ENCODE results near the gene EDC4. TPM values are rescaled to one million over a fixed set of nuclear protein-coding genes. Genes with fewer than 3 reads are reported as not detected.
A peak's percentile ranks its signal among the peaks of the same experiment; 100 is the strongest.

EDC4 gene
- total and polyA plus RNA-seq, 2 of the 13 experiments (the other 11 are each of a cell fraction or from before 2014, with no cell fraction given) = 51.4 to 59.1 TPM

DNA sequence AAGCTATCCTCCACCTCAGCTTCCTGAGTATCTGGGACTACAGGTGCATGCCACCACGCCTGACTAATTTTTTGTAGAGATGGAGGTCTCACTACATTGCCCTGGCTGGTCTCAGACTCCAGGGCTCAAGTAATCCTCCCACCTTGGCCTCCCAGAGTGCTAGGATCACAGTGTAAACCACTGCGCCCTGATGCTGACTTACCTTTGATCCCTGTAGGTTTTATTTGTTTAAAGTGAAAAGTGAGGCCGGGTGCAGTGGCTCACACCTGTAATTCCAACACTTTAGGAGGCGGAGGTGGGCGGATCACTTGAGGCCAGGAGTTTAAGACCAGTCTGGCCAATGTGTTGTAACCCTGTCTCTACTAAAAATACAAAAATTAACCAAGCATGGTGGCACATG, 28.9 kb downstream of the EDC4 start (continued):
- TF ChIP-seq SPEN (CRISPR knock-in tag; IDR thresholded peaks at IDR 0.05; ENCODE audit: low read depth) = no peak
- TF ChIP-seq ZIK1 (CRISPR knock-in tag; IDR thresholded peaks at IDR 0.05; ENCODE audit: borderline replicate concordance, low read depth) = no peak
- TF ChIP-seq MTF1 (CRISPR knock-in tag; IDR thresholded peaks at IDR 0.05) = peak; percentile 30; the same call in 1 of the 2 replicates
- TF ChIP-seq ZNF781 (CRISPR knock-in tag; IDR thresholded peaks at IDR 0.05; ENCODE audit: borderline replicate concordance, not compliant biosample characterization) = no peak
- no peak for TF ChIP-seq RBAK (CRISPR knock-in tag; IDR thresholded peaks at IDR 0.05)
- TF ChIP-seq, protein P1, sequence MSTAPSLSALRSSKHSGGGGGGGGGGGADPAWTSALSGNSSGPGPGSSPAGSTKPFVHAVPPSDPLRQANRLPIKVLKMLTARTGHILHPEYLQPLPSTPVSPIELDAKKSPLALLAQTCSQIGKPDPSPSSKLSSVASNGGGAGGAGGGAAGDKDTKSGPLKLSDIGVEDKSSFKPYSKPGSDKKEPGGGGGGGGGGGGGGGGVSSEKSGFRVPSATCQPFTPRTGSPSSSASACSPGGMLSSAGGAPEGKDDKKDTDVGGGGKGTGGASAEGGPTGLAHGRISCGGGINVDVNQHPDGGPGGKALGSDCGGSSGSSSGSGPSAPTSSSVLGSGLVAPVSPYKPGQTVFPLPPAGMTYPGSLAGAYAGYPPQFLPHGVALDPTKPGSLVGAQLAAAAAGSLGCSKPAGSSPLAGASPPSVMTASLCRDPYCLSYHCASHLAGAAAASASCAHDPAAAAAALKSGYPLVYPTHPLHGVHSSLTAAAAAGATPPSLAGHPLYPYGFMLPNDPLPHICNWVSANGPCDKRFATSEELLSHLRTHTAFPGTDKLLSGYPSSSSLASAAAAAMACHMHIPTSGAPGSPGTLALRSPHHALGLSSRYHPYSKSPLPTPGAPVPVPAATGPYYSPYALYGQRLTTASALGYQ (CRISPR knock-in tag; IDR thresholded peaks at IDR 0.05) = peak; percentile 22; the same call in 1 of the 2 replicates
- TF ChIP-seq, protein P2, sequence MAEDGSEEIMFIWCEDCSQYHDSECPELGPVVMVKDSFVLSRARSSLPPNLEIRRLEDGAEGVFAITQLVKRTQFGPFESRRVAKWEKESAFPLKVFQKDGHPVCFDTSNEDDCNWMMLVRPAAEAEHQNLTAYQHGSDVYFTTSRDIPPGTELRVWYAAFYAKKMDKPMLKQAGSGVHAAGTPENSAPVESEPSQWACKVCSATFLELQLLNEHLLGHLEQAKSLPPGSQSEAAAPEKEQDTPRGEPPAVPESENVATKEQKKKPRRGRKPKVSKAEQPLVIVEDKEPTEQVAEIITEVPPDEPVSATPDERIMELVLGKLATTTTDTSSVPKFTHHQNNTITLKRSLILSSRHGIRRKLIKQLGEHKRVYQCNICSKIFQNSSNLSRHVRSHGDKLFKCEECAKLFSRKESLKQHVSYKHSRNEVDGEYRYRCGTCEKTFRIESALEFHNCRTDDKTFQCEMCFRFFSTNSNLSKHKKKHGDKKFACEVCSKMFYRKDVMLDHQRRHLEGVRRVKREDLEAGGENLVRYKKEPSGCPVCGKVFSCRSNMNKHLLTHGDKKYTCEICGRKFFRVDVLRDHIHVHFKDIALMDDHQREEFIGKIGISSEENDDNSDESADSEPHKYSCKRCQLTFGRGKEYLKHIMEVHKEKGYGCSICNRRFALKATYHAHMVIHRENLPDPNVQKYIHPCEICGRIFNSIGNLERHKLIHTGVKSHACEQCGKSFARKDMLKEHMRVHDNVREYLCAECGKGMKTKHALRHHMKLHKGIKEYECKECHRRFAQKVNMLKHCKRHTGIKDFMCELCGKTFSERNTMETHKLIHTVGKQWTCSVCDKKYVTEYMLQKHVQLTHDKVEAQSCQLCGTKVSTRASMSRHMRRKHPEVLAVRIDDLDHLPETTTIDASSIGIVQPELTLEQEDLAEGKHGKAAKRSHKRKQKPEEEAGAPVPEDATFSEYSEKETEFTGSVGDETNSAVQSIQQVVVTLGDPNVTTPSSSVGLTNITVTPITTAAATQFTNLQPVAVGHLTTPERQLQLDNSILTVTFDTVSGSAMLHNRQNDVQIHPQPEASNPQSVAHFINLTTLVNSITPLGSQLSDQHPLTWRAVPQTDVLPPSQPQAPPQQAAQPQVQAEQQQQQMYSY (CRISPR knock-in tag; IDR thresholded peaks at IDR 0.05) = no peak
- no peak for TF ChIP-seq ZNF235 (CRISPR knock-in tag; IDR thresholded peaks at IDR 0.05; ENCODE audit: borderline replicate concordance)
- TF ChIP-seq ZNF124 (CRISPR knock-in tag; IDR thresholded peaks at IDR 0.05) = no peak
- TF ChIP-seq, protein P3, sequence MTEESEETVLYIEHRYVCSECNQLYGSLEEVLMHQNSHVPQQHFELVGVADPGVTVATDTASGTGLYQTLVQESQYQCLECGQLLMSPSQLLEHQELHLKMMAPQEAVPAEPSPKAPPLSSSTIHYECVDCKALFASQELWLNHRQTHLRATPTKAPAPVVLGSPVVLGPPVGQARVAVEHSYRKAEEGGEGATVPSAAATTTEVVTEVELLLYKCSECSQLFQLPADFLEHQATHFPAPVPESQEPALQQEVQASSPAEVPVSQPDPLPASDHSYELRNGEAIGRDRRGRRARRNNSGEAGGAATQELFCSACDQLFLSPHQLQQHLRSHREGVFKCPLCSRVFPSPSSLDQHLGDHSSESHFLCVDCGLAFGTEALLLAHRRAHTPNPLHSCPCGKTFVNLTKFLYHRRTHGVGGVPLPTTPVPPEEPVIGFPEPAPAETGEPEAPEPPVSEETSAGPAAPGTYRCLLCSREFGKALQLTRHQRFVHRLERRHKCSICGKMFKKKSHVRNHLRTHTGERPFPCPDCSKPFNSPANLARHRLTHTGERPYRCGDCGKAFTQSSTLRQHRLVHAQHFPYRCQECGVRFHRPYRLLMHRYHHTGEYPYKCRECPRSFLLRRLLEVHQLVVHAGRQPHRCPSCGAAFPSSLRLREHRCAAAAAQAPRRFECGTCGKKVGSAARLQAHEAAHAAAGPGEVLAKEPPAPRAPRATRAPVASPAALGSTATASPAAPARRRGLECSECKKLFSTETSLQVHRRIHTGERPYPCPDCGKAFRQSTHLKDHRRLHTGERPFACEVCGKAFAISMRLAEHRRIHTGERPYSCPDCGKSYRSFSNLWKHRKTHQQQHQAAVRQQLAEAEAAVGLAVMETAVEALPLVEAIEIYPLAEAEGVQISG (CRISPR knock-in tag; IDR thresholded peaks at IDR 0.05) = no peak
- no peak for TF ChIP-seq MEIS2 (CRISPR knock-in tag; IDR thresholded peaks at IDR 0.05)
- no peak for TF ChIP-seq ZNF747 (CRISPR knock-in tag; IDR thresholded peaks at IDR 0.05; ENCODE audit: borderline replicate concordance)
- TF ChIP-seq, protein P4, sequence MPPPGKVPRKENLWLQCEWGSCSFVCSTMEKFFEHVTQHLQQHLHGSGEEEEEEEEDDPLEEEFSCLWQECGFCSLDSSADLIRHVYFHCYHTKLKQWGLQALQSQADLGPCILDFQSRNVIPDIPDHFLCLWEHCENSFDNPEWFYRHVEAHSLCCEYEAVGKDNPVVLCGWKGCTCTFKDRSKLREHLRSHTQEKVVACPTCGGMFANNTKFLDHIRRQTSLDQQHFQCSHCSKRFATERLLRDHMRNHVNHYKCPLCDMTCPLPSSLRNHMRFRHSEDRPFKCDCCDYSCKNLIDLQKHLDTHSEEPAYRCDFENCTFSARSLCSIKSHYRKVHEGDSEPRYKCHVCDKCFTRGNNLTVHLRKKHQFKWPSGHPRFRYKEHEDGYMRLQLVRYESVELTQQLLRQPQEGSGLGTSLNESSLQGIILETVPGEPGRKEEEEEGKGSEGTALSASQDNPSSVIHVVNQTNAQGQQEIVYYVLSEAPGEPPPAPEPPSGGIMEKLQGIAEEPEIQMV (CRISPR knock-in tag; IDR thresholded peaks at IDR 0.05; ENCODE audit: low read depth) = 0 out of 2 replicates have a peak, but pooled peaks have one; percentile 12
- TF ChIP-seq, protein P5, sequence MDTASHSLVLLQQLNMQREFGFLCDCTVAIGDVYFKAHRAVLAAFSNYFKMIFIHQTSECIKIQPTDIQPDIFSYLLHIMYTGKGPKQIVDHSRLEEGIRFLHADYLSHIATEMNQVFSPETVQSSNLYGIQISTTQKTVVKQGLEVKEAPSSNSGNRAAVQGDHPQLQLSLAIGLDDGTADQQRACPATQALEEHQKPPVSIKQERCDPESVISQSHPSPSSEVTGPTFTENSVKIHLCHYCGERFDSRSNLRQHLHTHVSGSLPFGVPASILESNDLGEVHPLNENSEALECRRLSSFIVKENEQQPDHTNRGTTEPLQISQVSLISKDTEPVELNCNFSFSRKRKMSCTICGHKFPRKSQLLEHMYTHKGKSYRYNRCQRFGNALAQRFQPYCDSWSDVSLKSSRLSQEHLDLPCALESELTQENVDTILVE (CRISPR knock-in tag; IDR thresholded peaks at IDR 0.05) = no peak
- TF ChIP-seq GTF2F1 (IDR thresholded peaks at IDR 0.05; ENCODE audit: low read length) = no peak
- TF ChIP-seq GATAD2A (CRISPR knock-in tag; IDR thresholded peaks at IDR 0.05) = no peak
- TF ChIP-seq ZNF780A (CRISPR knock-in tag; IDR thresholded peaks at IDR 0.05) = no peak
